KBM-7 (cell line): Measurements from ENCODE around the gene SBK2.
A peak's percentile ranks its signal among the peaks of the same experiment; 100 is the strongest.

Source experiments
- DNase-seq: peaks from one replicate; pipeline ENCODE4 v3.0.0-alpha.2; 2015
- in situ Hi-C: fragments of 300-500 bp; cut with MboI; formaldehyde crosslinking; loops from 2 replicates; pipeline ENCODE4 v1.14.3; 2020; ENCODE audit warnings: low sequenced_read_pairs, low pct_unique_long_range_greater_than_20kb, mixed read lengths

Gene SBK2

GRCh38 chr19:55490478-55491432 is 46.2 kb downstream of the SBK2 start:
- in situ Hi-C loops, result no loop called here
- DNase-seq, result no peak

- DNase-seq, result no peak
- in situ Hi-C loops, result no loop called here
Observed at GRCh38 chr19:55489711-55490477, 47.0 kb downstream of the SBK2 start.

- DNase-seq, result no peak
- in situ Hi-C loops, result no loop called here
Observed at GRCh38 chr19:55488986-55489710, 47.8 kb downstream of the SBK2 start.

- DNase-seq, result peak; percentile 22
- in situ Hi-C loops, result no loop called here
Observed at GRCh38 chr19:55487924-55488687, 48.8 kb downstream of the SBK2 start, which contains the start of gene SSC5D. Gene SSC5D, plus strand, starts transcription at chr19:55488436. Its CDS starts 154 bp downstream, at chr19:55488590.

GRCh38 chr19:55486971-55487923 is 49.7 kb downstream of the SBK2 start:
- in situ Hi-C loops, result no loop called here
- peak; percentile 57 for DNase-seq

GRCh38 chr19:55486043-55486970 is 50.6 kb downstream of the SBK2 start:
- in situ Hi-C loops, result no loop called here
- no peak for DNase-seq

GRCh38 chr19:55485439-55486011 is 51.4 kb downstream of the SBK2 start:
- DNase-seq, result no peak

GRCh38 chr19:55484593-55485438 is 52.1 kb downstream of the SBK2 start, which contains the start of gene NAT14:
Gene NAT14, plus strand, starts transcription at chr19:55485188. Its CDS starts 521 bp downstream, at chr19:55485709.
- peak; percentile 77 for DNase-seq
- in situ Hi-C loops, result no loop called here

More at GRCh38 chr19:55485439-55486011, 51.4 kb downstream of the SBK2 start:
- in situ Hi-C loops, result no loop called here

- in situ Hi-C loops, result no loop called here
- no peak for DNase-seq
Observed at GRCh38 chr19:55483706-55484592, 53.0 kb downstream of the SBK2 start.

GRCh38 chr19:55482967-55483705 is 53.8 kb downstream of the SBK2 start:
- in situ Hi-C loops, result no loop called here
- DNase-seq, result no peak

GRCh38 chr19:55482156-55482961 is 54.6 kb downstream of the SBK2 start:
- DNase-seq, result no peak
- in situ Hi-C loops, result no loop called here

GRCh38 chr19:55481794-55482155 is 55.2 kb downstream of the SBK2 start:
- DNase-seq, result no peak
- in situ Hi-C loops, result no loop called here

- DNase-seq, result no peak
- in situ Hi-C loops, result no loop called here
Observed at GRCh38 chr19:55481148-55481793, 55.7 kb downstream of the SBK2 start.
